Measurements from ENCODE around the gene TMTC1.

DNA sequence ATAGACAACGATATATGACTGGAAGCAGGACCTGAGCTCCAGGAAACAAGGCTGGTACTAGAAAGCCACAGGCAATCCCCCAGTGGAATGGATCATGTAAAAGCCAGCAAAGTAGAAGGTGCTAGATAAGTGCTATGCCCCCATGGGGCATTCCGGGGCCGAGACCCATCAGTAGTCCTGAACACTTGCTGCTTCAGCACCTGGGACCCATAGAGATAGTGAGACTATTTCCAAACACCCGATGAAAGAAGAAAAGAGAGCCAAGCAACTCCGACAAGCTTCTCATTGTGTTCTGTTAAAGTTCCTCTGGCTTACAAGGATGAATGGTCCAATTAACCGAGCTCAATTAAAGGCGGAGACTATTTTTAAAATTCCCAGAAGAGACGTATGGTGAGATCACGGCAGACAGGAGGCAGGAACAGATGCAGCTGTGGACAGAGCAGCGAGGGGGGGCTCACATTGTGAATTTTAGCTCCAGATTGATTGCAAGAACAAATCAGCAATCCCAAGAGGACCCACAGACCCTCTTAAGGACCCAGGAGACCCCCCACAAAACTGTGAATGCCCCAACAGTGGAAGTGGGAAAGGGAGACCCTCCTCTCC is 143.7 kb downstream of the TMTC1 start:
- no peak for TF ChIP-seq CTCF (IDR thresholded peaks at IDR 0.05)
- TF ChIP-seq POLR2A (IDR thresholded peaks at IDR 0.05), result no peak
